Measurements from ENCODE around the gene ZC3H12D. TPM values are rescaled to one million over a fixed set of nuclear protein-coding genes. Genes with fewer than 3 reads are reported as not detected.

Gene ZC3H12D
- total and polyA plus RNA-seq, 2 of the 13 experiments (the other 11 are each of a cell fraction or from before 2014, with no cell fraction given) = 1.2 to 2.7 TPM

- TF ChIP-seq GABPA (IDR thresholded peaks at IDR 0.05; ENCODE audit: low read depth, low read length) (no peak), GABPA (CRISPR knock-in tag; IDR thresholded peaks at IDR 0.05; ENCODE audit: low read depth) (no peak), ZNF430 (CRISPR knock-in tag; IDR thresholded peaks at IDR 0.05) (no peak), E2F2 (CRISPR knock-in tag; IDR thresholded peaks at IDR 0.05; ENCODE audit: borderline replicate concordance) (no peak), NCOA2 (CRISPR knock-in tag; IDR thresholded peaks at IDR 0.05) (no peak), KDM1A (CRISPR knock-in tag; IDR thresholded peaks at IDR 0.05) (no peak), PHF21A (CRISPR knock-in tag; IDR thresholded peaks at IDR 0.05) (no peak), ZBTB4 (CRISPR knock-in tag; IDR thresholded peaks at IDR 0.05; ENCODE audit: borderline replicate concordance) (no peak), KLF15 (CRISPR knock-in tag; IDR thresholded peaks at IDR 0.05; ENCODE audit: borderline replicate concordance) (no peak), ZNF790 (CRISPR knock-in tag; IDR thresholded peaks at IDR 0.05; ENCODE audit: borderline replicate concordance) (no peak), SRF (IDR thresholded peaks at IDR 0.05; ENCODE audit: low read depth, low read length) (no peak), TP53 (CRISPR knock-in tag; conservative IDR thresholded peaks at IDR 0.05) (no peak), ZNF143 (CRISPR knock-in tag; IDR thresholded peaks at IDR 0.05) (no peak), GTF3A (CRISPR knock-in tag; conservative IDR thresholded peaks at IDR 0.05) (no peak), YEATS4 (CRISPR knock-in tag; IDR thresholded peaks at IDR 0.05; ENCODE audit: borderline replicate concordance) (0 out of 2 replicates have a peak, but pooled peaks have one; percentile 38), ZNF317 (CRISPR knock-in tag; IDR thresholded peaks at IDR 0.05) (no peak), CBFB (CRISPR knock-in tag; IDR thresholded peaks at IDR 0.05) (no peak), MYC (CRISPR knock-in tag; IDR thresholded peaks at IDR 0.05; ENCODE audit: borderline replicate concordance) (0 out of 2 replicates have a peak, but pooled peaks have one; percentile 6), ZNF766 (CRISPR knock-in tag; IDR thresholded peaks at IDR 0.05; ENCODE audit: borderline replicate concordance) (no peak), ZNF234 (CRISPR knock-in tag; conservative IDR thresholded peaks at IDR 0.05) (no peak), TFAP4 (IDR thresholded peaks at IDR 0.05; ENCODE audit: borderline replicate concordance, low read depth) (0 out of 2 replicates have a peak, but pooled peaks have one; percentile 43), ZNF569 (CRISPR knock-in tag; IDR thresholded peaks at IDR 0.05; ENCODE audit: borderline replicate concordance) (no peak), ZNF225 (CRISPR knock-in tag; IDR thresholded peaks at IDR 0.05) (peak; percentile 58; the same call in 1 of the 2 replicates), TRIM24 (CRISPR knock-in tag; IDR thresholded peaks at IDR 0.05) (no peak), CHD4 (IDR thresholded peaks at IDR 0.05; ENCODE audit: borderline replicate concordance, low read length) (no peak), ZNF101 (CRISPR knock-in tag; IDR thresholded peaks at IDR 0.05; ENCODE audit: borderline replicate concordance, low read depth) (no peak)
These were observed 43.8 kb downstream of the ZC3H12D start (continued) for GRCh38 chr6:149440735-149441671.

Measured in HepG2 (cell line).